Ramos (cell line): ENCODE data around the gene DENND11.
"Not testable (repeated sequence)": the region's sequence is repeated elsewhere in the genome, so short reads cannot be mapped to it uniquely, and the experiment has no call there.

Experiments used
- in situ Hi-C: fragments of 300-500 bp; cut with MboI; formaldehyde crosslinking; loops from one replicate; pipeline ENCODE4 v1.14.3; 2022; ENCODE audit warnings: low sequenced_read_pairs; ENCODE audit not compliant: unreplicated experiment

Gene DENND11

DNA sequence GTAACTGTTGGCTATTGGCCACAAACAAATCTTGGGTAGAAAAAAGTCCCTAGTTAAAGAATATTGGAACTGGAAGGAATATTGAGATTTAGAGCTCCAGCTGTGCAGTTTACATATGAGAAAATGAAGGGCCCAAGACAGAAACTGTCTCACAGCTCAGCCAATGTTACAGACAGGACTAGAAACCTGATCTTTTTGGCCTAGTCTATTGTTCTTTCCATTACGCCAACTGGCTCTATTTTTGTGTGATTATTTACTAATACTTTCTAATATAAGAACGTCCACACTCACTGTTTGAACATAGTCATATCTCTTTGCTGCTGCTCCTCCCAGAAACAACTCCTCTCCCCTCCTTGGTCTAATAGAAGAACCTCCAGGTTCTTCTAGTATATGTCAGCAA is 7.4 kb upstream of the DENND11 start:
- in situ Hi-C loops: no loop called here

- in situ Hi-C loops: no loop called here
Measured at GRCh38 chr7:141708351-141708750, 6.4 kb upstream of the DENND11 start, which contains the start of gene WEE2. WEE2 (plus strand) TSS chr7:141708353; CDS start chr7:141708759, 406 bp downstream.

DNA sequence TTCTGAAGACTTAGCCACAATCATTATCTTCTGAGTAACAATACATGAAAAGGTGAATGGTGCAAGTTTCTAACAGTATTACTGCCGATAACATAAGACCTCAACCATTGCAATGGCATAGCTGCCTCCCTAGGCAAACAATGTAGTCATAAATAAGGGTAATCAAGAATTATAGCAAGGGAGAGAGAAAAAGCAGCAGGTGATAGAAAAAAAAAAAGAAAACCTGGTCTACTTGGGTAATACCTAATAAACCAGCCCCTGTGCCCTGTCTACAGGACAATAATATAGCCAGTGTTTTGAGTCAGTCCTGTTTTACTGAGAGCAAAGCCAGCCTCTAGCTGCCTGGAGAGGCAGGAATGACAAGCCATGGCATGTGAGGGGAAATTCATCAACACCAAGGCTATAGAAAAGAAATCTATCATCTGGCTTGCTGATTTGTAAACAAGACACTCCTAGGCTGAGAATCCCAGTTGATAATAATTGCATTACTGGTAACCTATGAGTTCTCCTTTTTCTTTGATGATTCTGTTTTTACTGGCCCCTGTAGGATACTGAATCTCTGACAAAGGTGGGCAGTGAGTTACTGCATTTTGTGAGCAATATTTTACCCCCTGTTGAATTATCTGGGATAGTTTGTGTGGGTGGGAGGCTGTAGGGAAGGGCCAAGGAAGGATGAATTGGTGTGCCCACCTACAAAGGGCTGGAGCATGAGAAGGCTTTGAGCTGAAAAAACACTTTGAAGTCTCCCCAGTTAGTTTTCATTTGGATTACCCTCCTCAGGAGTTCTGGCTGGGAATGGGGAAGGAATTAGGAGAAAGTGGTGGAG is 4.5 kb upstream of the DENND11 start:
- in situ Hi-C loops: no loop called here

GRCh38 chr7:141704741-141705140 is 2.8 kb upstream of the DENND11 start:
- in situ Hi-C loops: no loop called here

DNA sequence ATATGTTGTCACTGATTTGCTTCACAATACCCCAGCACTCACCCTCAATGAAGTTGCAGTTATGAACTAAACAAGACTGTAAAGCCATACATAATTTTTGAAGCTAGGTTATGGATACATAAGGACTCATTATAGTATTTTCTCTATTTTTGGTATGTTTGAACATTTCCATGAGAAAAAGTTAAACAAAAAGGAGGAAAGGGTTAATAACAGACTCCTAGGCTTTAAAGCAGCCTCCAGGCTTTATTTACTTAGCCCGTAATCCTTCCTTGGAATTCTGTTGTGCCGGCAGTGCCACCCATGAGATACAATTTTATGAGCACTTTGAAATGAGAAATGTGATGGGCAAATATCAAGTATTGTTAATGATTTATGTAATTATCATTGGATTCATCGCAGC is 2.1 kb upstream of the DENND11 start:
- in situ Hi-C loops: no loop called here

DNA sequence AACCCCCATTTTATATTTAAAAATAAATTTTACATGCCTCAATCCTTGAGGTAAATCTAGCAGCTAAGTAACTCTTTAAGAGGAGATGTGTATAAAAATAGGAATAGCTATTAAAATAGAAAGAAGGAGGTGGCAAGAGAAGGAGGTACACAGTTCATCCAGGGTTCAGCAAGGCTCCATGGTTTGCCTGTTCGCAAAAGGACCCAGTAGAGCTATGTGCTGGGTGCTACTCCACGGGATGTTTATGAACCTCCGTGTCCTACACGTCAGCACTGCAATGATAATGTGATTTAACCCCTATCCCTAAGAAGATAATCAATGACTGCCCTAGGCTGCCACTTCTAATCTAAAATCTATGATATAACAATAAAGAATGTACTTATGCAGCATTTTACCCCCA is 926 bp upstream of the DENND11 start:
- in situ Hi-C loops: no loop called here

DNA sequence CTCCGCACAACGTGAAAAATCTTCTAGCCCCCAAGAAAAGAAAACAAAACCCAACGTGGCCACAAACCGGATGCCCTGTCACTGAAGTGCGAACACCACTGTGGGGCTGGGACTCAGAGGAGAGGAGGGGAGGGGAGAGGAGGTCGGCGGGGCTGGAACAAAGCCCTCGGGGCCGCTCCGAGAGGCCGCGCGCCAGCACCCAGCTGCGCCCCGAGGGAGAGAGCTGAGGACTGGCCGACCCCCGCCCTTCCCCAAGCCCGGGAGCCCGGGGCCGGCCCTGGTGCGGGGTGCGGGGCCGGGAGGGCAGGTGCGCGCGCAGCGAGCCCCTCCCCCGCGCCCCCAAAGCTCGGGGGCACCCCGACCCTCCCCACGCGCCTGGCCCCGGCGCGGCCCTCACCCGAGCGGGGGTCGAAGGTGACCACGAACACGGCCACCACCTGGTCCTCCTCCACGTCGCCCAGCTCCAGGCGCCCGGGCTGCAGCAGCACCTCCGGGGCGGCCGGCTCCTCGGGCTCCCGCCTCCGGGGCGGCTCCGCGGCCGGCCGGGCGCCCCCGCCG is 398 bp downstream of the DENND11 start:
- in situ Hi-C loops: no loop called here

DNA sequence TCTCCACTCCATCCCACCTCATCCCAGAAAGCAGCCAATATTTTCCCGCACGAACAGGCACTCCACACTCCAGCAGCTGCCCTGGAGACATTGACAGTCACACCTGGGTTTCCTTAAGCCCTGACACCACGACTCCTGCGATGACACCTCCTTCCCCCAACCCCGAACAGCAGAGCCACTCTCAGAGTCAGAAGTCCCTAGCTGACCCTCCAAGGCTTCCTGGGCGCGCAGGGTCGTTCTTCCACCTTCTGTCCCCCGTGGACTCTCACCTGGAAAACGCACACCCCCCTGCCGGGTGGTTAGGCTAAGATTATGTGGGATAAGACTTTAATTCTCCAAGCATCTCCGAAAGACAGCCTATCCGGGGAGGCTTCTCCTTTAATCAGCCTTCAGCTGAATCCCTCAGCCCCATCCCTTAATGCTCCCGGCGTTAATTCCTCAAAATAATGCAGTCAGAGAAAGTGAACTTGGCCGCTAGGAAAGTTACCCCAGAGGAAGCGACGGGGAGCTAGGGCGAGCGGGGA is 1.1 kb downstream of the DENND11 start:
- in situ Hi-C loops: no loop called here

- in situ Hi-C loops: no loop called here
Measured at GRCh38 chr7:141700296-141700847, 1.6 kb downstream of the DENND11 start.

- in situ Hi-C loops: no loop called here
Measured at GRCh38 chr7:141699860-141700259, 2.1 kb downstream of the DENND11 start.

DNA sequence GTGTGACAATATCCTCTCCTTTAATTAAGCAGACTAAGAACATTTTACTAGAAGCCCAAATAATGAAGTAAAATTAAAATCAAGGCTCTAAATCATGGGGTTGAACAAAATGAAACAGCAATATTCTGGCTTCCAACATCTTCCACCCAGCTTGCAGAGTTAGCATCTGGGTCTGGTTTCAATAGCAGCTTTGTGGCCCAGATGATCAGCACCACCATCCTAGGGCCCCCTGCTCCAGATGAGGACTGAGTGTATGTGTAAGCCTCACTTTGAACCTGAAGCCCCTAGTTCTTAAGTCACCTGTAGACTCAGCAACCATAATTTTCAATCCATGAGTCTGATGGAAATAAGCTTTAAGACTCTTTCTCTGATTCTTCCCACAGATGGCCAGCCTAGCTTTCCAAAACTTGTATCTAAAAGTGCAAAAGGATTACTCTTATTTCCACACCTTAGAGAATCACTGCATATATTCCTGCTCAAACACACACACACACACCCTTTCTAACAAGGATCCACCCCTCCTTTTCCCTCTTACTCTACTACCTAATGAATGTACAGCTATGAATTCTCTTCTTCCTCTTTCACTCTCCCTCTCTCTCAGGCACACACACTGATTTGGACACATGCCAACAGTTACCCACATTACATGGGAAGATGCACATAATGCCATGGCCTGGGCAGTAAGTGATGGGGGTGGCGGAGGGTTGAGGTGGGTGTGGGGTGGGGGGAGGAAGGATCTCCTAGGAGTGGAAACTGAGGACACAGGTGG is 3.5 kb downstream of the DENND11 start:
- in situ Hi-C loops: no loop called here

- in situ Hi-C loops: no loop called here
Measured at GRCh38 chr7:141697211-141697871, 4.6 kb downstream of the DENND11 start.

GRCh38 chr7:141696348-141696747 is 5.6 kb downstream of the DENND11 start:
- in situ Hi-C loops: no loop called here

DNA sequence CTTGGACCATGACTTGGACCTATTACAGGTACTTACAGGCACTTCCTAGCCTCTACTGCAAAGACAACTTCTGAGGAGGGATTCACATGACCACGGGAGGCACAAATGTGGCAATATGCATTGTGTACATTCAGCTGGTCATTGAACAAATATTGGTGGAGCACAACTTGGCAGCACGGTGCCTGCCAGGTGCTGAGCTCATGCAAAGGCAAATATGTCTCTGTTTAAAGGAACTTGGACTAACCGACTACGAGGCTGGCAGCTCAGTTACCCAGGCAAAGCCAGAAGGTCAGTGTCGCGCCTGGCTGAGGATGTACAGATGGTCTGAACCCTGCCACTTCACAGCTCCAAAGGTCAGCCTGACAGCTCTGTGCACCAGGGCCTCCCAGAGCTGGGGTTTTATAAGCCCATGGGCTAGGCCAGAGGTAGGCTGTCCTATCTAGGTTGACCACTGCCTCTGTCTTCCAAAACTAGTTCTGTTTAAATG is 6.1 kb downstream of the DENND11 start:
- in situ Hi-C loops: no loop called here

- in situ Hi-C loops: no loop called here
Measured at GRCh38 chr7:141693082-141693481, 8.9 kb downstream of the DENND11 start.

- in situ Hi-C loops: no loop called here
Measured at GRCh38 chr7:141691961-141692360, 10.0 kb downstream of the DENND11 start.

DNA sequence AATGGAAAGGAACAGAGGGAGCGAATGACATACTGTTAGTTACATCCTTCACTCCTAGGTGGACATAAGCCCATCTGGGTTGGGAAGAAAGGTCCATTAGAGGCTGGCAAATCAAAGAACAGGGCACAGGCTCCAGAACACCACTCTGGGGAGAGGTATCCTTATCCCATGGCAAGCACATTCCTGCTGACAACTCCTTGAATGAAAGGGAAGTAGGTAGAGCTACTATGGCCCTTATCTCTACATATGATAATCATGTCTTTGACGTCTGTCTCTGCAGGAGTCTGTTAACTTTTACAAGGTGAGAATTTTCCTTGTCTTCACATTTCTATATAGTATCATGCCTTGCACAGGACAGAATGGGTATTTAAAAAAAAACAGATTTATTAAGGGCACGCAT is 10.4 kb downstream of the DENND11 start:
- in situ Hi-C loops: no loop called here

GRCh38 chr7:141689072-141689825 is 12.7 kb downstream of the DENND11 start:
- in situ Hi-C loops: not testable (repeated sequence)

DNA sequence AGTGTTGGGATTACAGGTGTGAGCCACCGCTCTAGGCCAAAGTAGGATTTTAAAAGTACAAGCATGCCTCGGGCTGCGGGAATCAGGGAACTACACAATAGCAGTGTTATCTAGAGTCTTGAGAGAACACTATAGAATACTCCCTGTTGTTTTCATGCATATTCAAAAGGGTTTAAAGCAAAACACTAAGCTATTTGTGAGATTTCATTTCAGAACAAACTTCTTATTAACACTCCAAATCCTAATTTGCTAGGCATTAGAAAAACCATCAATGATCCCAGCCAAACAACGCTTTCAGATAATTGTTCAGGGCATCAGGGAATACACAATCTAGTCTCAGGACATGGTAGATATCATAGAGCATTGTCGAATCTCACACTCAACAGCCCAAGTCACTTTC is 13.9 kb downstream of the DENND11 start:
- in situ Hi-C loops: no loop called here
